Adrenal gland (tissue), 12 donors: ENCODE results near the gene ARMC9. TPM values are rescaled to one million over a fixed set of nuclear protein-coding genes. Genes with fewer than 3 reads are reported as not detected.
"Not testable (repeated sequence)": the region's sequence is repeated elsewhere in the genome, so short reads cannot be mapped to it uniquely, and the experiment has no call there.

ENCODE experiments used
- DNase-seq, 7 donors: peaks; one replicate each; pipeline ENCODE4 v3.0.0-alpha.2; 2019 to 2020
- H3K27ac ChIP-seq, 5 donors: fragments of 200-600 bp; sonication (generic) in 4 of 5; 1 replicate in 3 of 5; 2 replicates in 2 of 5; pipeline versions ENCODE4 v1.5.1 to v1.8.0; 2016 to 2020; ENCODE audit warnings: mild to moderate bottlenecking in 1 of 5
- H3K27me3 ChIP-seq: fragments of 200-600 bp; 2 replicates; pipeline ENCODE4 v1.8.0; 2021
- H3K36me3 ChIP-seq, 2 donors: fragments of 200-600 bp; replicated peaks in 1 of 2; 1 replicate in 1 of 2; 2 replicates in 1 of 2; pipeline versions ENCODE4 v1.5.1 to v1.8.0; 2018 to 2022
- H3K4me1 ChIP-seq, 2 donors: fragments of 200-600 bp; replicated peaks in 1 of 2; 1 replicate in 1 of 2; 2 replicates in 1 of 2; pipeline versions ENCODE4 v1.5.1 to v1.8.0; 2018 to 2021
- H3K4me3 ChIP-seq, 4 donors: fragments of 200-600 bp; sonication (generic) in 3 of 4; one replicate each; pipeline ENCODE4 v1.5.1; 2016 to 2018
- H3K9me3 ChIP-seq, 3 donors: fragments of 200-600 bp; sonication (generic) in 1 of 3; replicated peaks in 1 of 3; 1 replicate in 2 of 3; 2 replicates in 1 of 3; pipeline versions ENCODE4 v1.5.1 to v1.8.0; 2016 to 2021
- POLR2A ChIP-seq, 2 donors: fragments of 450-650 bp; IDR thresholded peaks; one replicate each; pipeline ENCODE4 v1.6.1; 2017; ENCODE audit warnings: antibody characterized with exemption in 2 of 2, mild to moderate bottlenecking in 2 of 2, moderate library complexity in 1 of 2
- WGBS, 4 donors: extraction: QIAGEN DNeasy Blood & Tissue Kit in 2 of 4; methylation state at CpG; one replicate each; pipeline versions ENCODE4 v1.1.5 to v1.1.7; 2013 to 2017; 5-methylcytosine and 5-hydroxymethylcytosine counted together
- intact Hi-C, 2 donors: fragments of 100-400 bp; cut with DNase I; formaldehyde crosslinking; loops; one replicate each; pipeline versions ENCODE4 v1.14.1 to v1.15.0; 2022 to 2023
- polyA plus RNA-seq, 3 donors: library from polyadenylated mRNA; stranded (reverse); fragments of 200-250 nt in 2 of 3; fragments of 350-450 nt in 1 of 3; fragmentation: Illumina TruSeq in 1 of 3; extraction: RNeasy Lipid Tissue Mini Kit (QIAGEN cat#74804) in 1 of 3; gene quantifications; one replicate each; pipeline ENCODE4 v1.2.3, GENCODE V29; 2013 to 2014
- total RNA-seq, 9 donors: library from RNA; depleted of rRNA in 4 of 9; stranded (reverse); fragments of >200 nt in 4 of 9; fragments of 120-200 nt in 1 of 9; fragmentation: NEBNext Ultra II Directional in 1 of 9; extraction: Animal tissue kit (Norgen Biotek cat#: 25700) in 1 of 9; gene quantifications; one replicate each; pipeline versions ENCODE4 v1.1.0 to v1.2.4, GENCODE V29; 2013 to 2023
- TF ChIP-seq, protein P1 (sequence below), 6 experiments: fragments of 450-650 bp in 4 of 6; fragments of 200-600 bp in 2 of 6; sonication (generic) in 1 of 6; IDR thresholded peaks; 1 replicate in 5 of 6; 2 replicates in 1 of 6; pipeline versions ENCODE4 v1.5.1 to v1.8.0; 2016 to 2021; ENCODE audit warnings: antibody characterized with exemption in 6 of 6, mild to moderate bottlenecking in 2 of 6, moderate library complexity in 1 of 6
- donor health status: healthy with polysubstance abuse.
- donor health status: Bipolar disorder and iron deficiency.
- donor health status: DM: yes; HTN: yes; CAD: no.
- donor health status: DM: no; HTN: no; CAD: no.
- donor health status: DM: no; HTN: no; CAD: no.
- donor health status: DM: yes; HTN: yes; CAD: no.

ARMC9 gene
- total and polyA plus RNA-seq, 12 donors, result 22.0 to 109 (median 54.2) TPM

DNA sequence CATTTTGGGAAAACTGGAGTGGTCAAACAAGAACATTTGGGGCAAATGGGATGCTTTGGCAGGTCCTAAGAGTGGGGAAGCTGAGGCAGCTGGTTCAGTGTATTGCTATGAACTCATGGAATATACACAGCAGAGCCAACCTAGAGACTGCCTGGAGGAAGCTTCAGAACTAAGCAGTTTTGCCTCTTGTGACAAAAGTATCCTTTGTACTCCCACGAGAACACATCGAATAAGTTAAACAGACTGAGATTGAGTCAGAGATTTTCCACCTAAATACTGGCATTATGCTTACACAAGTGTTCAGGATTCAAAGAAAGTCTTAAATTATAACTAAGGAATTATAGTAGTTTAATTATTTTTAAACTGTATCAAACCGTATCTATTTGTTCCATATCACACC, 5.2 kb upstream of the ARMC9 start:
- intact Hi-C loops, result loop anchor here (5.0 to 10.0 kb wide), 2 partner anchors 86 to 88 kb away; no protein-coding TSS in a partner anchor
- H3K4me3 ChIP-seq, result no peak overlapping the region
- TF ChIP-seq, protein P1, sequence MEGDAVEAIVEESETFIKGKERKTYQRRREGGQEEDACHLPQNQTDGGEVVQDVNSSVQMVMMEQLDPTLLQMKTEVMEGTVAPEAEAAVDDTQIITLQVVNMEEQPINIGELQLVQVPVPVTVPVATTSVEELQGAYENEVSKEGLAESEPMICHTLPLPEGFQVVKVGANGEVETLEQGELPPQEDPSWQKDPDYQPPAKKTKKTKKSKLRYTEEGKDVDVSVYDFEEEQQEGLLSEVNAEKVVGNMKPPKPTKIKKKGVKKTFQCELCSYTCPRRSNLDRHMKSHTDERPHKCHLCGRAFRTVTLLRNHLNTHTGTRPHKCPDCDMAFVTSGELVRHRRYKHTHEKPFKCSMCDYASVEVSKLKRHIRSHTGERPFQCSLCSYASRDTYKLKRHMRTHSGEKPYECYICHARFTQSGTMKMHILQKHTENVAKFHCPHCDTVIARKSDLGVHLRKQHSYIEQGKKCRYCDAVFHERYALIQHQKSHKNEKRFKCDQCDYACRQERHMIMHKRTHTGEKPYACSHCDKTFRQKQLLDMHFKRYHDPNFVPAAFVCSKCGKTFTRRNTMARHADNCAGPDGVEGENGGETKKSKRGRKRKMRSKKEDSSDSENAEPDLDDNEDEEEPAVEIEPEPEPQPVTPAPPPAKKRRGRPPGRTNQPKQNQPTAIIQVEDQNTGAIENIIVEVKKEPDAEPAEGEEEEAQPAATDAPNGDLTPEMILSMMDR (IDR thresholded peaks at IDR 0.05), result no peak
- no peak for TF ChIP-seq POLR2A (IDR thresholded peaks at IDR 0.05)
- peak overlapping the region in 2 of 5 donors; percentile 66 to 96 for H3K27ac ChIP-seq
- H3K27me3 ChIP-seq, result no peaks in the 10 kb centered on the region
- H3K9me3 ChIP-seq, result no peaks in the 10 kb centered on the region
- DNase-seq, result peak in 2 of 7 donors; percentile 4 to 44
- H3K4me1 ChIP-seq, result peaks cover 22 to 41% of the 10 kb centered on the region in 2 donors
- H3K36me3 ChIP-seq, result no peaks in the 10 kb centered on the region
- WGBS, 4 donors, result 85 to 91% (median 90%) methylated on average over 3 of the region's 3 CpGs

DNA sequence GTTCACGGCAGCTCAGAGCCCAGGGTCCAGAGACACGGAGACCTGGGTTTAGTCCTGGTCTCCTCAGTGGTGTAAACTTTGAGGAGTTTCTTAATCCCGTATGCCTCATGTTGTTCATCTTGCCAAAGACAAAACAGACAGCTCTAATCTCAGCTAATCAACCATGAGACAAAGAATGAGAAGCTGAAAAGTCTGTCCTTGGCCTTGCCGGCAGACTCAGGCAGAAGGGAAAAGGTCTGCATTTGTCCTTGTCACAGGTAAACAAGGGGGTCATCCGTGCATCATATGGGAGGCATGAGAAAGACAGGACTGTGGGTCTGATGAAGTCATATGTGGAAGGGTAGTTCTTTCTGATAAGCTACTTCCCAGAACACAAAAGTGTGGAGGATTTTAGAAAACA, 1.8 kb upstream of the ARMC9 start:
- Histone ChIP-seq H3K27ac (no peak overlapping the region), H3K9me3 (no peaks in the 10 kb centered on the region), H3K36me3 (no peaks in the 10 kb centered on the region), H3K27me3 (no peaks in the 10 kb centered on the region), H3K4me3 (no peak overlapping the region), H3K4me1 (peaks cover 6 to 34% of the 10 kb centered on the region in 2 donors)
- DNase-seq, result peak in 2 of 7 donors; percentile 1 to 35
- TF ChIP-seq, protein P1 (IDR thresholded peaks at IDR 0.05), result no peak
- no peak for TF ChIP-seq POLR2A (IDR thresholded peaks at IDR 0.05)
- intact Hi-C loops, result loop anchor here in 1 of 2 donors (10.0 kb wide), 1 partner anchor 92 kb away; no protein-coding TSS in a partner anchor
- 76 to 86% (median 79%) methylated on average over 5 of the region's 5 CpGs for WGBS, 4 donors

DNA sequence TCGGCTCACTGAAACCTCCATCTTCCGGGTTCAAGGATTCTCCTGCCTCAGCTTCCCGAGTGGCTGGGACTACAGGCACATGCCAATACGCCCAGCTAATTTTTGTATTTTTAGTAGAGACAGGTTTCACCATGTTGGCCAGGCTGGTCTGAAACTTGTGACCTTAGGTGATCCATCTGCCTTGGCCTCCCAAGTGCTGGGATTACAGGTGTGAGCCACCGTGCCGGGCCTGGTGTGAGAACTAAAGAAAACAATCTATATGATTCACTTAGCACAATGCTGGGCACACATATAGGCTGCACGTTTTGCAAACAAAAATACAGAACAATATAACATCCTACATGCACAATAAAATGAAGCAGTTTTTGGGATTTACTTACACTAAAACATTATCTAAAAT, 1.2 kb upstream of the ARMC9 start:
- not testable (repeated sequence) for H3K27ac ChIP-seq, H3K9me3 ChIP-seq, H3K36me3 ChIP-seq, H3K4me3 ChIP-seq, H3K27me3 ChIP-seq
- 85 to 93% (median 88%) methylated on average over 7 of the region's 7 CpGs for WGBS, 4 donors
- intact Hi-C loops, result loop anchor here in 1 of 2 donors (10.0 kb wide), 1 partner anchor 92 kb away; no protein-coding TSS in a partner anchor
- peaks cover 6 to 28% of the 10 kb centered on the region in 2 donors for H3K4me1 ChIP-seq
- peak in 2 of 7 donors; percentile 4 to 48 for DNase-seq

DNA sequence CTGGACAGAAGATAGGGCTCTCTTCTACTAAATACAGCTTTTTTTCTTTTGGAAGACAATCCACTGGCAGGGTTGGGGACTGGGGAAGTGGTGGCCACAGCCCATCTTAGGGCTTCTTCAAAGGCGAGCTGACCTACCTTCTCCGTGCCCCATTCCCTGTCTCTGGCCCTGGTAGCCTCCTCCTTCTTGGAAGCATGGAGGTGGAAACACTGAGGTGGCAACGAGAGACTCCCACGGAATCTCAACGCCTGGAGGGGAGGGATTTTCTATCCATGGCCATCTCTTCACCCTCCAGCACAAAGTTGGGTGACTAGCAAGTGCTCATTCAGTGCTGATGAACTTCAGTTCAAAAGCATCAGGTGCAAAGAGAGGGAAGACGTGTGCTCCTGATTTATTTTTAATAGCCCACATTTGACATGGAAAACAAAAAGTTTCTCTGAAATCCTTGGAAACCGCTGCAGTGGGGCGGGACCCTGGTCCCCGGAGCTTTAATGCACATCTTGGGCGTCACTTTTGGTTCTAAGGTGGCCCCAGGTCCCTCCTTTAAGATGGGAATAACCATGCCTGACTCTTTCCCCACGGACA, 633 bp upstream of the ARMC9 start:
- Histone ChIP-seq H3K27me3 (no peaks in the 10 kb centered on the region), H3K4me3 (peak overlapping the region; percentile 44 to 87 (median 76)), H3K9me3 (no peaks in the 10 kb centered on the region), H3K4me1 (peaks cover 6 to 28% of the 10 kb centered on the region in 2 donors), H3K36me3 (no peaks in the 10 kb centered on the region), H3K27ac (peak overlapping the region in 4 of 5 donors; percentile 43 to 78 (median 62))
- WGBS, 4 donors, result 17 to 26% (median 20%) methylated on average over 10 to 11 of the region's 11 CpGs
- intact Hi-C loops, result loop anchor here in 1 of 2 donors (10.0 kb wide), 1 partner anchor 93 kb away; no protein-coding TSS in a partner anchor
- peak in 2 of 7 donors; percentile 11 to 49 for DNase-seq
- no peak for TF ChIP-seq POLR2A (IDR thresholded peaks at IDR 0.05)
- TF ChIP-seq, protein P1 (IDR thresholded peaks at IDR 0.05), result no peak
